CD4-positive, CD25-positive, alpha-beta regulatory T cell (primary cell): Measurements from ENCODE around the gene KIF26A. TPM values are rescaled to one million over a fixed set of nuclear protein-coding genes. Genes with fewer than 3 reads are reported as not detected.

Experiments
- ATAC-seq, 2 donors: fragments of 150-1000 bp; cut with Tn5 transposase; one replicate each; pipeline ENCODE4 v1.10.0; 2021; ENCODE audit warnings: low read depth in 2 of 2, moderate number of reproducible peaks in 2 of 2, moderate library complexity in 1 of 2
- DNase-seq, 3 donors: peaks; one replicate each; pipeline versions ENCODE4 v3.0.0 to v3.0.0-alpha.2; 2012 to 2022; ENCODE audit warnings: mixed read lengths in 1 of 3
- H3K27ac ChIP-seq: one replicate; pipeline ENCODE4 v1.7.0; 2013; ENCODE audit warnings: mild to moderate bottlenecking, low read length; ENCODE audit not compliant: insufficient read depth, poor library complexity, severe bottlenecking
- H3K27me3 ChIP-seq: one replicate; pipeline ENCODE4 v1.7.0; 2013; ENCODE audit warnings: low read length; ENCODE audit not compliant: control insufficient read depth, insufficient read depth
- H3K36me3 ChIP-seq: one replicate; pipeline ENCODE4 v1.7.0; 2013; ENCODE audit warnings: mild to moderate bottlenecking, low read length, moderate library complexity; ENCODE audit not compliant: control insufficient read depth, insufficient read depth
- H3K4me1 ChIP-seq: 2 replicates; pipeline ENCODE4 v1.7.0; 2013; ENCODE audit warnings: mild to moderate bottlenecking, low read length; ENCODE audit not compliant: insufficient read depth, control insufficient read depth, poor library complexity, severe bottlenecking
- H3K4me3 ChIP-seq: one replicate; pipeline ENCODE4 v1.7.0; 2013; ENCODE audit warnings: low read depth, mild to moderate bottlenecking, low read length, moderate library complexity
- H3K9me3 ChIP-seq, 2 experiments: 1 replicate in 1 of 2; 2 replicates in 1 of 2; pipeline ENCODE4 v1.7.0; 2013; ENCODE audit warnings: low read length in 2 of 2, mild to moderate bottlenecking in 1 of 2, moderate library complexity in 1 of 2; ENCODE audit not compliant: control insufficient read depth in 2 of 2
- H3K27ac Mint-ChIP-seq, 3 donors: one replicate each; pipeline ENCODE4 v1.8.0; 2020 to 2022; ENCODE audit warnings: mild to moderate bottlenecking in 3 of 3, mixed read lengths in 3 of 3, moderate library complexity in 2 of 3
- H3K27me3 Mint-ChIP-seq: one replicate; pipeline ENCODE4 v1.8.0; 2022; ENCODE audit warnings: mild to moderate bottlenecking, mixed read lengths
- H3K36me3 Mint-ChIP-seq: one replicate; pipeline ENCODE4 v1.8.0; 2020; ENCODE audit warnings: mixed read lengths
- H3K4me1 Mint-ChIP-seq, 4 donors: one replicate each; pipeline ENCODE4 v1.8.0; 2020 to 2022; ENCODE audit warnings: mixed read lengths in 4 of 4, mild to moderate bottlenecking in 1 of 4
- H3K4me3 Mint-ChIP-seq, 4 donors: one replicate each; pipeline ENCODE4 v1.8.0; 2020 to 2022; ENCODE audit warnings: mild to moderate bottlenecking in 4 of 4, mixed read lengths in 4 of 4, moderate library complexity in 3 of 4
- H3K9me3 Mint-ChIP-seq, 7 donors: one replicate each; pipeline ENCODE4 v1.8.0; 2020 to 2022; ENCODE audit warnings: mixed read lengths in 7 of 7, mild to moderate bottlenecking in 3 of 7, moderate library complexity in 2 of 7
- polyA plus RNA-seq, 4 donors: library from polyadenylated mRNA; unstranded; fragments of 300-500 nt; fragmentation: Illumina TruSeq; gene quantifications; one replicate each; pipeline ENCODE4 v1.2.3, GENCODE V29; 2021
- total RNA-seq: library from RNA; stranded (reverse); gene quantifications from one replicate; pipeline ENCODE4 v1.2.3, GENCODE V29; 2022

KIF26A gene
- total and polyA plus RNA-seq, 5 donors from 2014 or later: 0.07 TPM; not detected in 4

- Histone ChIP-seq H3K4me1 (no peaks in the 10 kb centered on the region), H3K27ac (no peak overlapping the region), H3K9me3 (no peaks in the 10 kb centered on the region), H3K27me3 (no peaks in the 10 kb centered on the region), H3K4me3 (no peak overlapping the region), H3K36me3 (no peaks in the 10 kb centered on the region)
- ATAC-seq (no peak), DNase-seq (no peak)
- no peaks in the 10 kb centered on the region for H3K9me3 Mint-ChIP-seq
- no peak overlapping the region for H3K4me3 Mint-ChIP-seq
- no peaks in the 10 kb centered on the region for H3K36me3 Mint-ChIP-seq
- no peak overlapping the region for H3K27ac Mint-ChIP-seq
- no peaks in the 10 kb centered on the region for H3K27me3 Mint-ChIP-seq
- peaks cover 0 to 5% (median 0%) of the 10 kb centered on the region in 4 donors for H3K4me1 Mint-ChIP-seq
These were observed 53.9 kb downstream of the KIF26A start for GRCh38 chr14:104192146-104192882.

GRCh38 chr14:104192883-104193245, 54.5 kb downstream of the KIF26A start:
- no peak overlapping the region for H3K4me3 ChIP-seq
- H3K27me3 Mint-ChIP-seq: no peaks in the 10 kb centered on the region
- H3K4me3 Mint-ChIP-seq: no peak overlapping the region
- ATAC-seq (no peak), DNase-seq (no peak)
- H3K36me3 Mint-ChIP-seq: no peaks in the 10 kb centered on the region
- H3K27me3 ChIP-seq: no peaks in the 10 kb centered on the region
- H3K27ac ChIP-seq: no peak overlapping the region
- no peaks in the 10 kb centered on the region for H3K4me1 ChIP-seq
- peaks cover 0 to 5% (median 0%) of the 10 kb centered on the region in 4 donors for H3K4me1 Mint-ChIP-seq
- no peaks in the 10 kb centered on the region for H3K9me3 Mint-ChIP-seq
- H3K36me3 ChIP-seq: no peaks in the 10 kb centered on the region
- no peak overlapping the region for H3K27ac Mint-ChIP-seq
- H3K9me3 ChIP-seq: no peaks in the 10 kb centered on the region

GRCh38 chr14:104194016-104194415, 55.6 kb downstream of the KIF26A start:
- Histone ChIP-seq H3K4me3 (no peak overlapping the region), H3K9me3 (no peaks in the 10 kb centered on the region), H3K27me3 (no peaks in the 10 kb centered on the region), H3K36me3 (no peaks in the 10 kb centered on the region), H3K27ac (no peak overlapping the region), H3K4me1 (no peaks in the 10 kb centered on the region)
- DNase-seq (no peak), ATAC-seq (no peak)
- Mint-ChIP-seq H3K4me3 (no peak overlapping the region), H3K36me3 (no peaks in the 10 kb centered on the region), H3K27me3 (no peaks in the 10 kb centered on the region), H3K9me3 (no peaks in the 10 kb centered on the region), H3K27ac (no peak overlapping the region), H3K4me1 (peaks cover 0 to 5% (median 0%) of the 10 kb centered on the region in 4 donors)

- Mint-ChIP-seq H3K9me3 (no peaks in the 10 kb centered on the region), H3K27me3 (no peaks in the 10 kb centered on the region), H3K4me3 (no peak overlapping the region), H3K27ac (no peak overlapping the region), H3K36me3 (no peaks in the 10 kb centered on the region), H3K4me1 (peaks cover 0 to 5% (median 0%) of the 10 kb centered on the region in 4 donors)
- DNase-seq (no peak), ATAC-seq (no peak)
- Histone ChIP-seq H3K27me3 (no peaks in the 10 kb centered on the region), H3K4me1 (no peaks in the 10 kb centered on the region), H3K9me3 (no peaks in the 10 kb centered on the region), H3K4me3 (no peak overlapping the region), H3K27ac (no peak overlapping the region), H3K36me3 (no peaks in the 10 kb centered on the region)
These were observed 56.3 kb downstream of the KIF26A start for GRCh38 chr14:104194716-104195115.

GRCh38 chr14:104195361-104195760, 57.0 kb downstream of the KIF26A start:
- H3K27ac ChIP-seq: no peak overlapping the region
- no peaks in the 10 kb centered on the region for H3K36me3 Mint-ChIP-seq
- no peaks in the 10 kb centered on the region for H3K27me3 ChIP-seq
- H3K27me3 Mint-ChIP-seq: no peaks in the 10 kb centered on the region
- no peaks in the 10 kb centered on the region for H3K9me3 Mint-ChIP-seq
- H3K4me1 ChIP-seq: no peaks in the 10 kb centered on the region
- no peak overlapping the region for H3K4me3 ChIP-seq
- ATAC-seq (no peak), DNase-seq (no peak)
- no peak overlapping the region for H3K27ac Mint-ChIP-seq
- no peak overlapping the region for H3K4me3 Mint-ChIP-seq
- peaks cover 0 to 5% (median 0%) of the 10 kb centered on the region in 4 donors for H3K4me1 Mint-ChIP-seq
- H3K9me3 ChIP-seq: no peaks in the 10 kb centered on the region
- H3K36me3 ChIP-seq: no peaks in the 10 kb centered on the region

GRCh38 chr14:104195878-104196277, 57.5 kb downstream of the KIF26A start:
- Mint-ChIP-seq H3K36me3 (no peaks in the 10 kb centered on the region), H3K4me3 (no peak overlapping the region), H3K27me3 (no peaks in the 10 kb centered on the region), H3K9me3 (no peaks in the 10 kb centered on the region), H3K27ac (no peak overlapping the region), H3K4me1 (peaks cover 0 to 5% (median 0%) of the 10 kb centered on the region in 4 donors)
- no peaks in the 10 kb centered on the region for H3K4me1 ChIP-seq
- H3K9me3 ChIP-seq: no peaks in the 10 kb centered on the region
- H3K27ac ChIP-seq: no peak overlapping the region
- DNase-seq: no peak
- no peaks in the 10 kb centered on the region for H3K27me3 ChIP-seq
- no peak overlapping the region for H3K4me3 ChIP-seq
- ATAC-seq: no peak
- H3K36me3 ChIP-seq: no peaks in the 10 kb centered on the region

GRCh38 chr14:104196461-104197140, 58.2 kb downstream of the KIF26A start:
- no peaks in the 10 kb centered on the region for H3K4me1 ChIP-seq
- ATAC-seq (no peak), DNase-seq (no peak)
- Mint-ChIP-seq H3K36me3 (no peaks in the 10 kb centered on the region), H3K27me3 (no peaks in the 10 kb centered on the region), H3K4me3 (no peak overlapping the region), H3K9me3 (no peaks in the 10 kb centered on the region), H3K4me1 (peaks cover 0 to 5% (median 0%) of the 10 kb centered on the region in 4 donors), H3K27ac (no peak overlapping the region)
- H3K9me3 ChIP-seq: no peaks in the 10 kb centered on the region
- no peaks in the 10 kb centered on the region for H3K27me3 ChIP-seq
- no peak overlapping the region for H3K4me3 ChIP-seq
- H3K36me3 ChIP-seq: no peaks in the 10 kb centered on the region
- no peak overlapping the region for H3K27ac ChIP-seq
